ENCODE measurements around the gene SLC19A1.
"Not testable (repeated sequence)": the region's sequence is repeated elsewhere in the genome, so short reads cannot be mapped to it uniquely, and the experiment has no call there.

Gene SLC19A1

GRCh38 chr21:45562965-45563364 lies 20.7 kb upstream of the SLC19A1 start:
- TF ChIP-seq, protein P1, sequence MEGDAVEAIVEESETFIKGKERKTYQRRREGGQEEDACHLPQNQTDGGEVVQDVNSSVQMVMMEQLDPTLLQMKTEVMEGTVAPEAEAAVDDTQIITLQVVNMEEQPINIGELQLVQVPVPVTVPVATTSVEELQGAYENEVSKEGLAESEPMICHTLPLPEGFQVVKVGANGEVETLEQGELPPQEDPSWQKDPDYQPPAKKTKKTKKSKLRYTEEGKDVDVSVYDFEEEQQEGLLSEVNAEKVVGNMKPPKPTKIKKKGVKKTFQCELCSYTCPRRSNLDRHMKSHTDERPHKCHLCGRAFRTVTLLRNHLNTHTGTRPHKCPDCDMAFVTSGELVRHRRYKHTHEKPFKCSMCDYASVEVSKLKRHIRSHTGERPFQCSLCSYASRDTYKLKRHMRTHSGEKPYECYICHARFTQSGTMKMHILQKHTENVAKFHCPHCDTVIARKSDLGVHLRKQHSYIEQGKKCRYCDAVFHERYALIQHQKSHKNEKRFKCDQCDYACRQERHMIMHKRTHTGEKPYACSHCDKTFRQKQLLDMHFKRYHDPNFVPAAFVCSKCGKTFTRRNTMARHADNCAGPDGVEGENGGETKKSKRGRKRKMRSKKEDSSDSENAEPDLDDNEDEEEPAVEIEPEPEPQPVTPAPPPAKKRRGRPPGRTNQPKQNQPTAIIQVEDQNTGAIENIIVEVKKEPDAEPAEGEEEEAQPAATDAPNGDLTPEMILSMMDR (IDR thresholded peaks at IDR 0.05; ENCODE audit: unreplicated experiment in 3 of 3) = no peak
- Mint-ChIP-seq H3K9me3 (peaks cover 12% of the 10 kb centered on the region), H3K27ac (peak overlapping the region in 1 of 3 experiments; percentile 10), H3K4me1 (peaks cover 10% of the 10 kb centered on the region), H3K27me3 (ENCODE audit: low read depth) (peaks cover 5% of the 10 kb centered on the region), H3K4me3 (no peak overlapping the region), H3K36me3 (ENCODE audit: low read depth) (no peaks in the 10 kb centered on the region)

DNA sequence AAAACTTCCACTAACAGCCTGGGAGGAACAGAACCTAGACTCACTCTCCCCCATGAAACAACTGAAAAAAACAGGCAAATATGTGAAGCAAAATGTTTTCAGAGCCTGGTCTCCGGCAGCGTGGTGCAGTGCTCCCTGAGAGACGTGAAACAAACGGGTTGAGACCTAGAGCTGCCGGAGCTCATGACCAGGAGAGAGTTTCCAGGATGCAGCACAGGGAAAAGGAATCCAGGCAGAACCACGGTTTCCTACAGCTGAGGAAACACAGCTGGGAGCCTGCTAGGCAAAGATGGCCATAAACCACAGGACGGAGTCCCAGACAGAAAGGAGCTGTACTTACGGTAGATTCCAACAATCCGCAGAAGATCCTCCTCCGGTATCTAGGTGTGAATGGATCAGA lies 20.2 kb upstream of the SLC19A1 start:
- Mint-ChIP-seq H3K27ac (no peak overlapping the region), H3K4me1 (peaks cover 10% of the 10 kb centered on the region), H3K27me3 (ENCODE audit: low read depth) (peaks cover 5% of the 10 kb centered on the region), H3K36me3 (ENCODE audit: low read depth) (no peaks in the 10 kb centered on the region), H3K4me3 (no peak overlapping the region), H3K9me3 (peaks cover 12% of the 10 kb centered on the region)
- TF ChIP-seq, protein P1 (IDR thresholded peaks at IDR 0.05; ENCODE audit: unreplicated experiment in 3 of 3) = no peak

- peaks cover 12% of the 10 kb centered on the region for H3K9me3 Mint-ChIP-seq
- not testable (repeated sequence) for H3K4me1 Mint-ChIP-seq; H3K36me3 Mint-ChIP-seq (ENCODE audit: low read depth); H3K4me3 Mint-ChIP-seq; H3K27me3 Mint-ChIP-seq (ENCODE audit: low read depth); H3K27ac Mint-ChIP-seq
These were observed 19.0 kb upstream of the SLC19A1 start for GRCh38 chr21:45561241-45561640.

DNA sequence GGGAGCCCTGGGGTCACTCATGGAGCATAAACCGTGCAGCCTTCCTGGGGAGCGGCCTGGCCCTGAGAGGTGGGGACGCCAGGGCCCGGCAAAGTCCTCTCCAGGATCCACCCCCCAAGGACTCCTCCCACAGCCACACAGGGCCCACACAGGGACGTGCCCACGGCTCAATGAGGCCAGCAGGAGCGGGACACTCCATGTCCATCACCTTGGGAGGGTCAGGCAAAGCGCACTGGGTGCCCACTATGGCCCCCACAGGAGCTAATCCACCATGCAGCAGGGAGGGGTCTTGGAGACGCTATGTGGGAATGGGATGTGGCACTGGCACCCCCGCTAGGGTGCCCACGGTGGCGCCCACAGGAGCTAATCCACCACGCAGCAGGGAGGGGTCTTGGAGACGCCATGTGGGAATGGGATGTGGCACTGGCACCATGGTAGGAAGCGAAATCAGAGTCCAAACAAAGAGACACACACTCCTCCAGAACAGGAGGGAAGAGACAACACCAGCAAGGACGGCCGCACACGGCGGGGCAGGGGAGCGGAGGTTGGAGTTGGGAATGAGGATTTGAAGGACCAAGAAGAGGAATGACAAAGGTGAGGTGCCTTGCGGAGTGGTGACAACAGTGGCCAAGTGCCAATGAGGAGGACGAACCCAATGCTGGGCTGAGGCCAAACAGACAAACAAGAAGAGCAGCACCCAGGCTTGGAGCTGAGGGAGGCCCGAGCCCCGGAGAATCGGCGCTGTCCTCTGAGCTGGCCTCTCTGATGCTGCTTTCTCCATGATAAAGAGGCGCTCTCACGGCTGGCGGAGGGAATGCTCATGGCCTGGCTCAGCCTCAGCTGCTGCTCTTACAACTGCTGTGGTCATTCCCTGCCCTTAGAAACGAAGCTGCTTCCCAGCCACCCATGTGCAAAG lies 18.1 kb upstream of the SLC19A1 start:
- peaks cover 10% of the 10 kb centered on the region for H3K4me1 Mint-ChIP-seq
- TF ChIP-seq, protein P1 (IDR thresholded peaks at IDR 0.05; ENCODE audit: unreplicated experiment in 3 of 3) = no peak
- H3K27ac Mint-ChIP-seq = no peak overlapping the region
- no peak overlapping the region for H3K4me3 Mint-ChIP-seq
- H3K36me3 Mint-ChIP-seq (ENCODE audit: low read depth) = no peaks in the 10 kb centered on the region
- H3K27me3 Mint-ChIP-seq (ENCODE audit: low read depth) = peaks cover 5% of the 10 kb centered on the region
- H3K9me3 Mint-ChIP-seq = peaks cover 12% of the 10 kb centered on the region

DNA sequence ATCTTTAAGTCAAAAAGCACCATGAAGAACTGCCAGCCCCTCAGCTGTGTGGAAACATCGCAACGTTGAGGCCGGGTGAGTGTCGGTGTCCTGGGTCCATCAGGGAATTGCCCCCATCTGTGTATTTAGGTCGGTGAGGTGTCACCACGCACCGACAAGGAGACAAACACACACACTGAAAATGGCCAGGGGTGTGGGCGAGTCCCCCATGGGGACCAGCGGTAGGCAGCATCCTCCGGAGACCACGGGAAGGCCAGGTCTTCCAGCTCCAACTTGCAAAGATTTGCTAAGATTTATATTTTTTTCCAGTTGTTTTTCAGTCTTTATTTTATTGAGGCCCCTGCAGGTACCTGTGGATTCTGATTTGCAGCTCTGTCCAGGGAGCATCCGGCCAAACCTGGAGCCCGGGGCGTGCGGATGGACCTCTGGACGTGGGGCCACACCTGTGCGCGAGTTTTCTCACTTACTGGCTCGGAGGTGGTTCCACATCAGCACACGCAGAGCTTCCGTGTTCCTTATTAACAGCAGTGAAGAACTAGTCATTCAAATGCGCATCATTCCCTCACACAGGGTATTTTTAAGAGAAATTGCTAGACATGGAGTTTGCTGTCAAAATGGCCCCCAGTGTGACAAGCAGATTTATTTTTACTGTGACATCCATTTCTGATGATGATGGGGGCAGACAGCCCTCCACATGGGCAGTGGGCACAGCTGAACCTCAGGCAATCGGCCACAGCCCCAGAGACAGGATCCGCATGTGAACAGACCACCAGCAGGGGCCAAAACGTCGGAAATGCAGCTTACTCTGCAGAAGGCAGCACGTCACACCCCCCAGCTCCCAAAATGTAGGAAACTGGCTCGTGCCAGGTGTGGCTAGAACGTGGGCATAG lies 17.2 kb upstream of the SLC19A1 start:
- peaks cover 12% of the 10 kb centered on the region for H3K9me3 Mint-ChIP-seq
- H3K4me3 Mint-ChIP-seq = no peak overlapping the region
- peaks cover 14% of the 10 kb centered on the region for H3K4me1 Mint-ChIP-seq
- TF ChIP-seq, protein P1 (IDR thresholded peaks at IDR 0.05; ENCODE audit: unreplicated experiment in 3 of 3) = no peak
- peaks cover 9% of the 10 kb centered on the region for H3K27me3 Mint-ChIP-seq (ENCODE audit: low read depth)
- no peaks in the 10 kb centered on the region for H3K36me3 Mint-ChIP-seq (ENCODE audit: low read depth)
- no peak overlapping the region for H3K27ac Mint-ChIP-seq

DNA sequence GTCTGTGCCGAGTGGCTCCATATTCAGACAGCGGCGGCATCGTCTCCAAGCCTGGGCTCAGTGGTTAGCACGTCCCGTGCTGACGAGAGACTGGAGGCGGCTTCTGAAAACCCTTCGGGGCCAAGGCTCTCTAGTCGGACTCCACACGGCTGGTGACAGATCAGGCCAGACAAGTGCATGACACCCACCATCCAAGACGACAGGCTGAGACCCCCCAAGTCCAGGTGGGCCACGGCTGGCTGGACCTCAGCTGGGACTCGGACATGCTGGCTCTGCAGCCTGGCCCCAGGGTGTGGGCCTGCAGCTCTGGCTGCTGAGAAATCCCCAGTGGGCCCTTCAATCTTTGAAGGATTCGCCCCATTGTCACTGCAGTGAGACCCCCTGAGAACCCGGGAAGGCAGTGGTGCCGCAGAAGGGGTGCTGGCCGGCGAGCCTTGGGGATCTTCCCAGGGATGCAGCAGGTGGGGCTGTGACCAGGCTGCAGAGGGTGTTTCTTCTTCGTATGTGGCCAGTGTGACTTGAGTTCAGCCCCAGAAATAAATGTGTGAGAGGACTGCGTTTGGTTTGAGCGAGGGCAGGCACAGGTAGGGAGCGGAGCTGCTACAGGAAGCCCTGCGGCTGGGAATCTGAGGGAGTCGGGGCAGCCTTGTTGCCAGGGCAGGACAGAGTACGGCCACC lies 15.9 kb upstream of the SLC19A1 start:
- peak overlapping the region in 1 of 3 experiments; percentile 28 for H3K27ac Mint-ChIP-seq
- H3K4me3 Mint-ChIP-seq = no peak overlapping the region
- peaks cover 6% of the 10 kb centered on the region for H3K9me3 Mint-ChIP-seq
- TF ChIP-seq, protein P1 (IDR thresholded peaks at IDR 0.05; ENCODE audit: unreplicated experiment in 3 of 3) = no peak
- H3K36me3 Mint-ChIP-seq (ENCODE audit: low read depth) = no peaks in the 10 kb centered on the region
- peaks cover 16% of the 10 kb centered on the region for H3K4me1 Mint-ChIP-seq
- H3K27me3 Mint-ChIP-seq (ENCODE audit: low read depth) = peaks cover 9% of the 10 kb centered on the region
